HG03095 (cell line): ENCODE measurements around the gene NMNAT1.
"Not testable (repeated sequence)": the region's sequence is repeated elsewhere in the genome, so short reads cannot be mapped to it uniquely, and the experiment has no call there.

Experiments
- ATAC-seq: cut with Tn5 transposase; IDR thresholded peaks from one replicate; pipeline ENCODE4 v1.9.1; 2021; ENCODE audit warnings: moderate library complexity; ENCODE audit not compliant: unreplicated experiment

The NMNAT1 gene

GRCh38 chr1:9917901-9918300, 25.4 kb upstream of the NMNAT1 start:
- ATAC-seq, result no peak

- no peak for ATAC-seq
Observed at GRCh38 chr1:9920606-9921005, 22.7 kb upstream of the NMNAT1 start.

- no peak for ATAC-seq
Observed at GRCh38 chr1:9922342-9922741, 20.9 kb upstream of the NMNAT1 start.

- ATAC-seq, result no peak
Observed at GRCh38 chr1:9927259-9927658, 16.0 kb upstream of the NMNAT1 start.

- no peak for ATAC-seq
Observed at GRCh38 chr1:9929431-9930385, 13.6 kb upstream of the NMNAT1 start.

- no peak for ATAC-seq
Observed at GRCh38 chr1:9942399-9942938, 806 bp upstream of the NMNAT1 start.

- ATAC-seq, result no peak
Observed at GRCh38 chr1:9946315-9946714, 3.0 kb downstream of the NMNAT1 start.

- ATAC-seq, result no peak
Observed at GRCh38 chr1:9957726-9958125, 14.5 kb downstream of the NMNAT1 start.

GRCh38 chr1:9960011-9960410, 16.7 kb downstream of the NMNAT1 start:
- ATAC-seq, result no peak

GRCh38 chr1:9960706-9961562, 17.7 kb downstream of the NMNAT1 start:
- ATAC-seq, result no peak

- ATAC-seq, result no peak
Observed at GRCh38 chr1:9984253-9984652, 41.0 kb downstream of the NMNAT1 start.

GRCh38 chr1:9985001-9985400, 41.7 kb downstream of the NMNAT1 start:
- no peak for ATAC-seq

GRCh38 chr1:9989773-9990172, 46.5 kb downstream of the NMNAT1 start:
- no peak for ATAC-seq

- ATAC-seq, result no peak
Observed at GRCh38 chr1:9990944-9991343, 47.7 kb downstream of the NMNAT1 start.

GRCh38 chr1:9992910-9993309, 49.6 kb downstream of the NMNAT1 start:
- ATAC-seq, result no peak

GRCh38 chr1:9993561-9994075, 50.3 kb downstream of the NMNAT1 start:
- no peak for ATAC-seq

- no peak for ATAC-seq
Observed at GRCh38 chr1:9996624-9997582, 53.6 kb downstream of the NMNAT1 start, which contains the start of gene RBP7. TSS of gene RBP7 (plus strand) at chr1:9997228. CDS start at chr1:9997259, 31 bp downstream.

GRCh38 chr1:10001016-10001665, 57.9 kb downstream of the NMNAT1 start:
- no peak for ATAC-seq

GRCh38 chr1:10005248-10005647, 62.0 kb downstream of the NMNAT1 start:
- ATAC-seq, result not testable (repeated sequence)
